HUES64 (cell line): ENCODE measurements around the gene SNCAIP.

Experiments used
- H3K27ac ChIP-seq: 2 replicates; pipeline ENCODE4 v1.7.0; 2013; ENCODE audit warnings: low read depth, low read length, inconsistent platforms
- H3K27me3 ChIP-seq: 2 replicates; pipeline ENCODE4 v1.6.1; 2013; ENCODE audit warnings: mild to moderate bottlenecking, low read length; ENCODE audit not compliant: insufficient read depth
- H3K36me3 ChIP-seq: 2 replicates; pipeline ENCODE4 v1.6.1; 2013; ENCODE audit warnings: mild to moderate bottlenecking, low read length; ENCODE audit not compliant: insufficient read depth
- H3K4me1 ChIP-seq: 2 replicates; pipeline ENCODE4 v1.6.1; 2013; ENCODE audit warnings: mild to moderate bottlenecking, low read length, moderate library complexity; ENCODE audit not compliant: insufficient read depth
- H3K4me3 ChIP-seq: 2 replicates; pipeline ENCODE4 v1.5.1; 2013; ENCODE audit warnings: mild to moderate bottlenecking, low read length, moderate library complexity
- H3K9ac ChIP-seq: 2 replicates; pipeline ENCODE4 v1.6.1; 2013; ENCODE audit warnings: mild to moderate bottlenecking, low read depth, low read length
- H3K9me3 ChIP-seq: 2 replicates; pipeline ENCODE4 v1.6.1; 2013; ENCODE audit warnings: low read depth, low read length; ENCODE audit not compliant: insufficient read depth

Gene SNCAIP

DNA sequence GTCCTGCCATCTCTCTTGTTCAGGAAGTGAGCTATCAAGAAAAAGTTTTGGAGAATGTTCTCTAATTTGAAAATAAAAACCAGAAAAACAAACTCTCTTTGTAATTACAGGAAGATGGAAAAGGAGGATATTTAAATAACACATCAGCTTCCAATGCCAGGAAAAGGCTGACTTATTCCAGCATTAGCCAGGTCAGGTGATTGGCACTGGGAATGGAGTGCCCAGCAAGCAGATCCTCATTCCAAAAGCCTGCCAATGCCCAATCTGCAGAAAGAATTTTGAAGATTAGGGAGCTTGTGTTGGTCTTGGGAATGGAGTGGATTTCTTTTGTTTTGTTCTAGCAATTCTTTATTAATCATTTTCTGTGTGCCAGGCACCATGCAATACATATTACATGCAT, 196.6 kb downstream of the SNCAIP start:
- H3K36me3 ChIP-seq: no peaks in the 10 kb centered on the region

More for the DNA sequence above, 196.6 kb downstream of the SNCAIP start:
- no peaks in the 10 kb centered on the region for H3K4me1 ChIP-seq
- H3K9me3 ChIP-seq: no peaks in the 10 kb centered on the region
- H3K27ac ChIP-seq: no peak overlapping the region
- no peak overlapping the region for H3K4me3 ChIP-seq
- H3K27me3 ChIP-seq: no peaks in the 10 kb centered on the region
- H3K9ac ChIP-seq: no peak overlapping the region
